ENCODE results near the gene PCNP. TPM values are rescaled to one million over a fixed set of nuclear protein-coding genes. Genes with fewer than 3 reads are reported as not detected.
"Not testable (repeated sequence)": the region's sequence is repeated elsewhere in the genome, so short reads cannot be mapped to it uniquely, and the experiment has no call there.

The PCNP gene
- total RNA-seq, 4 donors from 2014 or later = 62.6 to 97.9 (median 77.1) TPM

DNA sequence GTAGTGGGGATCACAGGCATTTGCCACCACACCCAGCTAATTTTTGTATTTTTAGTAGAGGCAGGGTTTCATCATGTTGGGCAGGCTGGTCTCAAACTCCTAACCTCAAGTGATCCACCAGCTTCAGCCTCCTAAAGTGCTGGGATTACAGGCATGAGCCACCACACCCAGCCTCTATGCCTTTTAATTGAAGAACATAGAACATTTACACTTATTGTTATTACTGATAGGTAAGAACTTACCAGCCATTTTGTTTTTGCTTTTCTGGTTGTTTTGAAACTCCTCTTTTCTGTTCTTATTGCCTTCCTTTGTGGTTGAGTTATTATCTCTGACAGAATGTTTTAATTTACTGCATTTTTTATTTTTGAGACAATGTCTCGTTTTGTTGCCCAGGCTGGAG is 29.2 kb downstream of the PCNP start:
- DNase-seq (ENCODE audit: low spot score) (no peak), ATAC-seq (ENCODE audit: low FRiP score) (no peak)
- TF ChIP-seq, protein P1, sequence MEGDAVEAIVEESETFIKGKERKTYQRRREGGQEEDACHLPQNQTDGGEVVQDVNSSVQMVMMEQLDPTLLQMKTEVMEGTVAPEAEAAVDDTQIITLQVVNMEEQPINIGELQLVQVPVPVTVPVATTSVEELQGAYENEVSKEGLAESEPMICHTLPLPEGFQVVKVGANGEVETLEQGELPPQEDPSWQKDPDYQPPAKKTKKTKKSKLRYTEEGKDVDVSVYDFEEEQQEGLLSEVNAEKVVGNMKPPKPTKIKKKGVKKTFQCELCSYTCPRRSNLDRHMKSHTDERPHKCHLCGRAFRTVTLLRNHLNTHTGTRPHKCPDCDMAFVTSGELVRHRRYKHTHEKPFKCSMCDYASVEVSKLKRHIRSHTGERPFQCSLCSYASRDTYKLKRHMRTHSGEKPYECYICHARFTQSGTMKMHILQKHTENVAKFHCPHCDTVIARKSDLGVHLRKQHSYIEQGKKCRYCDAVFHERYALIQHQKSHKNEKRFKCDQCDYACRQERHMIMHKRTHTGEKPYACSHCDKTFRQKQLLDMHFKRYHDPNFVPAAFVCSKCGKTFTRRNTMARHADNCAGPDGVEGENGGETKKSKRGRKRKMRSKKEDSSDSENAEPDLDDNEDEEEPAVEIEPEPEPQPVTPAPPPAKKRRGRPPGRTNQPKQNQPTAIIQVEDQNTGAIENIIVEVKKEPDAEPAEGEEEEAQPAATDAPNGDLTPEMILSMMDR (IDR thresholded peaks at IDR 0.05) = no peak

DNA sequence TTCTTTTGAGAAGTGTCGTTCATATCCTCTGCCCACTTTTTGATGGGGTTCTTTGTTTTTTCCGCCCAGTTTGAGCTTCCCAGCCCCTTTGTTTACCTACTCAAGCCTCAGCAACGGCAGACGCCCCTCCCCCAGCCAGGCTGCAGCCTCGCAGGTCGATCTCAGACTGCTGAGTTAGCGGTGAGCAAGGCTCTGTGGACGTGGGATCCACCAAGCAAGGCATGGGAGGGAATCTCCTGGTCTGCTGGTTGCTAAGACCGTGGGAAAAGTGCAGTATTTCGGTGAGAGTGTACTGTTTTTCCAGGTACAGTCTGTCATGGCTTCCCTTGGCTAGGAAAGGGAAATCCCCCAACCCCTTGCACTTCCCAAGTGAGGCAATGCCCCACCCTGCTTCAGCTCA is 31.4 kb downstream of the PCNP start:
- ATAC-seq (ENCODE audit: low FRiP score); DNase-seq (ENCODE audit: low spot score): not testable (repeated sequence)

DNA sequence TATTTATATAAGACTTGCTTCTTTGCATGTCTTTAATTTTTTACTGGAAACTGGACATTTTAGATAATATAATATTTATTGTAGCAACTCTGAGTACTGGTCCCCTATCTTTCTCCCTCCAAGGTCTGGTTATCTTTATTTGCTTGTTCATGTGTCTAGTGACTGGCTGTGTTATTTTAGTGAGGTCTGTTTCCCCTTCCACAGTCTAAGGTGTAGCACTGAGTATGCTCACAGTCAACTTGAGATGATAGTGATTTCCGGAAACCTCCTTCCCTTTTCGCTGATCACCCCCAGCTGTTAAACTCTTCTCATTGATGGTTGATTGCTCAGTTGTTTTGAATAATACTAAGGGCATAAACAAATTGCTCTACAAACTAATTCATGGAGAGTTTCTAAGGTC is 37.0 kb downstream of the PCNP start:
- TF ChIP-seq, protein P1 (IDR thresholded peaks at IDR 0.05) = no peak
- DNase-seq (ENCODE audit: low spot score) (no peak), ATAC-seq (ENCODE audit: low FRiP score) (no peak)

DNA sequence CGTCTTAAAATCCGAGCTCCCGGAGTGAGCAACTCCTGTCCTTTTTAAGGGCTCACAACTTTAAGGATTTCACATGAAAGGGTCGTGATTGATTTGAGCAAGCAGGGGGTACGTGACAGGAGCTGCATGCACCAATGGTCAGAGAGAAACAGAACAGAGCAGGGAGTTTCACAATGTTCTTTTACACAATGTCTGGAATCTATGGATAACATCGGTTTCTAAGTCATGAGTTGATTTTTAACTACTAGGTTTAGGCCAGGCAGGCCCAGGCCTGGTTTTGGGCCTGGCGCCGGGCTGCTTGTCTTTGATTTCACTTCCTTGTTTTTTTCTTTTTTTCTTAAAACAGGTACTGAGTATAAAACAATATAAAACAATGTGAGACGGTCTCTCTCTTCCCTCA is 39.0 kb downstream of the PCNP start:
- DNase-seq (ENCODE audit: low spot score); ATAC-seq (ENCODE audit: low FRiP score): not testable (repeated sequence)

DNA sequence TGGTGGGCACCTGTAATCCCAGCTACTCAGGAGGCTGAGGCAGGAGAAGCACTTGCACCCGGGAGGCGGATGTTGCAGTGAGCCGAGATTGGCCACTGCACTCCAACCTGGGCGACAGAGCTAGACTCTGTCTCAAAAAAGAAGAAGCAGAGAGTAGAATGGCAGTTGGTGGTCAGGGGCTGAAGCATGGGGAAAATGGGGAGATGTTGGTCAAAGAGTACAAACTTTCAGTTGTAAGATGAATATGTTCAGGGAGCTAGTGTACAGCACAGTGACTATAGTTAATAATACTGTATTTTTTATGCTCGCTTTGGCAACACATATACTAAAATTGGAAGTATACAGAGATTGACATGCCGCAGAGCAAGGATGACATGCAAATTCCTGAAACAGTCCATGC is 41.5 kb downstream of the PCNP start:
- no peak for ATAC-seq (ENCODE audit: low FRiP score)
- TF ChIP-seq, protein P1 (IDR thresholded peaks at IDR 0.05) = no peak
- DNase-seq (ENCODE audit: low spot score) = no peak

DNA sequence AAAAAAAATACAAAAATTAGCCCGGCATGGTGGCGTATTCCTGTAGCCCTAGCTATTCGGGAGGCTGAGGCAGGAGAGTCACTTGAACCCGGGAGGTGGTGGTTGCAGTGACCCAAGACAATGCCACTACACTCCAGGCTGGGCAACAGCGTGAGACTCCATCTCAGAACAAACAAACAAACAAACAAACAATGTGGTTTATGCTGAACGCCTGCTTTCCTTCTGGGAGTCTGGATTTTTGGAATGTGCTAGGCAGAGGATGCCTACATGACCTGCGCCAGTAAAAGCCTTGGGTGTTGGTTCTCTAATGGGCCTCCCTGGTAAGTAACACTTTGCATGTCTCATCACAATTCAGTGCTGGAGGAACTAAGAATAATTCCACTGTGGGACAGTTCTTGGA is 43.5 kb downstream of the PCNP start:
- no peak for ATAC-seq (ENCODE audit: low FRiP score)
- no peak for DNase-seq (ENCODE audit: low spot score)
- TF ChIP-seq, protein P1 (IDR thresholded peaks at IDR 0.05) = no peak

DNA sequence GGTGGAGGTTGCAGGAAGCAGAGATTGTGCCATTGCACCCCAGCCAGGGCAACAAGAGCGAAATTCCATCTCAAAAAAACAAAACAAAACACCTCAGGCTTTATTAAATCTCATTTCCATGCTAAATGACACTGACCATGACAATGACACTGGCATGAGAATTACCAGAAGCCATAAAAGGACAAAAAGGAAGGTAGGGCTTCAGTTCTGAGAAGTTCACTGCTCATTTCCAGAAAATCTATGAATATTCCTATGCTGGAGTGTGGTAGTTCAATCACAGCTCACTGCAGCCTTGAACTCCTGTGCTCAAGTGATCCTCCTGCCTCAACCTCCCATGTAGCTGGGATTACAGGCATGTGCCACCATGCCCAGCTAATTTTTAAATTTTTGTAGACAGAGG is 44.7 kb downstream of the PCNP start:
- TF ChIP-seq, protein P1 (IDR thresholded peaks at IDR 0.05) = no peak
- DNase-seq (ENCODE audit: low spot score) = no peak

DNA sequence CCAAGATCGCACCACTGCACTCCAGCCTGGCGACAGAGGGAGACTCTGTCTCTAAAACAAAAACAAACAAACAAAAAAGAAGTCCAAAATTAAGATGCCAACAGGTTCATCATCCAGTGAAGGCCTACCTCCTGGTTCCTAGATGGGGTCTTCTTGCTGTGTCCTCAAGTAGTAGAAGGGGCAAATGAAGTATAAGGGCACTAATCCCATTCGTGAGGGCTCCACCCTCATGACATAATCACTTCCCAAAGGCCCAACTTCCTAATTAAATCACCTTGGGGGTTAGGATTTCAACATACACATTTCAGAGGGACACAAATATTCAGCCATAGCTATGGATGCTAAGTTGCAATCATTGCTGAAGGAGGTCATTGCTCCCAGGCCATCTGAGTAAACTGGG is 45.8 kb downstream of the PCNP start:
- DNase-seq (ENCODE audit: low spot score) (no peak), ATAC-seq (ENCODE audit: low FRiP score) (no peak)
- TF ChIP-seq, protein P1 (IDR thresholded peaks at IDR 0.05) = no peak

More for the DNA sequence above, 44.7 kb downstream of the PCNP start:
- no peak for ATAC-seq (ENCODE audit: low FRiP score)

Data from omental fat pad (tissue), 4 donors.